Measurements from ENCODE around the gene SFMBT1.

DNA sequence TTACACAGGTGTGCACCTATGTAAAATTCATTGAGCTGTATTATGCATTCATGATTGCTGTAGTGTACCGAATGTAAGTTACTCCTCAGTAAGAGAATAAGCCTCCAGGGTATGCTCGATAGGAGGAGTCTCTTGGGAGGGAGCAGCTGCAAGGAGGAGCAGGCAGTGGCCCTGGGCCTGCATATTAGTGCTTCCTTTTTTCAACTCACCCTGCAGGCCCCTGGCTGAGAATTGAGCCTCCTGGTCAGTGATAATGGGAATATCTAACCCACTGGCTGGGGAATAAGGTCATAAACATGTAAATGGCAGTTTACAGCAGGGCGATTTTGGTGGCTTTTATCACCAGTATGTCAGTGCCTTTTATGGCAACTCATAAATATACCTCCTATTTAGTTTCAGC lies 21.7 kb upstream of the SFMBT1 start:
- TF ChIP-seq, protein P1, sequence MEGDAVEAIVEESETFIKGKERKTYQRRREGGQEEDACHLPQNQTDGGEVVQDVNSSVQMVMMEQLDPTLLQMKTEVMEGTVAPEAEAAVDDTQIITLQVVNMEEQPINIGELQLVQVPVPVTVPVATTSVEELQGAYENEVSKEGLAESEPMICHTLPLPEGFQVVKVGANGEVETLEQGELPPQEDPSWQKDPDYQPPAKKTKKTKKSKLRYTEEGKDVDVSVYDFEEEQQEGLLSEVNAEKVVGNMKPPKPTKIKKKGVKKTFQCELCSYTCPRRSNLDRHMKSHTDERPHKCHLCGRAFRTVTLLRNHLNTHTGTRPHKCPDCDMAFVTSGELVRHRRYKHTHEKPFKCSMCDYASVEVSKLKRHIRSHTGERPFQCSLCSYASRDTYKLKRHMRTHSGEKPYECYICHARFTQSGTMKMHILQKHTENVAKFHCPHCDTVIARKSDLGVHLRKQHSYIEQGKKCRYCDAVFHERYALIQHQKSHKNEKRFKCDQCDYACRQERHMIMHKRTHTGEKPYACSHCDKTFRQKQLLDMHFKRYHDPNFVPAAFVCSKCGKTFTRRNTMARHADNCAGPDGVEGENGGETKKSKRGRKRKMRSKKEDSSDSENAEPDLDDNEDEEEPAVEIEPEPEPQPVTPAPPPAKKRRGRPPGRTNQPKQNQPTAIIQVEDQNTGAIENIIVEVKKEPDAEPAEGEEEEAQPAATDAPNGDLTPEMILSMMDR (IDR thresholded peaks at IDR 0.05; ENCODE audit: low read depth, low read length, poor library complexity, severe bottlenecking) = no peak
- TF ChIP-seq EZH2phosphoT487 (IDR thresholded peaks at IDR 0.05; ENCODE audit: borderline replicate concordance, low read length) = no peak
